Measurements from ENCODE around the gene LRP1. TPM values are rescaled to one million over a fixed set of nuclear protein-coding genes. Genes with fewer than 3 reads are reported as not detected.

Gene LRP1
- total RNA-seq, 3 donors from 2014 or later (not counting 1 experiment from before 2014, with no cell fraction given): 6.7 to 13.1 (median 9.5) TPM

DNA sequence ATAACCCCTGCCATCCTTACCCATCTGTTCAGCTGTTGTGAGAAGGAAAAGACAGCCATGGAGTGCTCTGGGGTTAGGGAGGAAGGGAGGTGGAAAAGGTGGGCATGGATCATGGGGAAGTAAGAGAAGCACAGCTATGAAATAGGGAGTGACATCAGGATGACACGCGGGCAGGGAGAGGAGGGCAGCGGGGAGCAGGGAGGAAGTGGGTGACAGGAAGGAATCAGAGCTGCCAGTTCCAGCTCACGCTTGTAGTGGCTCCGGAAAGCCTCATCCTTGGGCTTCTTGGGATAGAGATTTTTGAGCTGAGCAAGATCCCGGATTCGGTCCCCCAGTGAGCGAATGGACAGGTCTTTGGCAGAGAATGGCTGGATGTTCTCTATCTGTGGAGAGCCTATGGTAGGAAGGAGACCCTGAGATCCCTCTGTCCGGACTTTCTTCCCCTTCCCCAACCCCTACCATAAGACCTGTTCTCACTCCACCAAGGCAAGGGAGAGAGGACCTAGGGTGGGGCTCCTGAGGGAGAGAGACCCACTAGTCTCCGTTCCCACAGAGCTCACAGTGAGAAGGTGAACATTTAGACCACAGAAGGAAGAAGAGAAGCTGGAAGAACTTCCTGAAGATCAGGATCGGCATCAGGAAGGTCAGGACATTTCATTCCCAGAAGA is 29.1 kb upstream of the LRP1 start:
- Mint-ChIP-seq H3K27me3 (ENCODE audit: low read depth in 2 of 2) (no peaks in the 10 kb centered on the region), H3K27ac (peak overlapping the region; percentile 10 to 74), H3K36me3 (no peaks in the 10 kb centered on the region), H3K4me1 (peaks cover 14 to 31% of the 10 kb centered on the region in 2 donors), H3K4me3 (no peak overlapping the region), H3K9me3 (no peaks in the 10 kb centered on the region)
- Histone ChIP-seq H3K9me3 (ENCODE audit: control insufficient read depth, insufficient read depth, low read length) (no peaks in the 10 kb centered on the region), H3K27me3 (ENCODE audit: control insufficient read depth, insufficient read depth, low read length) (no peaks in the 10 kb centered on the region), H3K27ac (ENCODE audit: low read length) (no peak overlapping the region), H3K36me3 (ENCODE audit: control insufficient read depth, insufficient read depth, low read length) (peaks cover 60% of the 10 kb centered on the region), H3K4me1 (ENCODE audit: control insufficient read depth, insufficient read depth, low read length) (peaks cover 24% of the 10 kb centered on the region), H3K4me3 (ENCODE audit: low read length) (no peak overlapping the region)
- 93% methylated on average over 10 of the region's 11 CpGs for WGBS (ENCODE audit: insufficient coverage)
- DNase-seq (no peak), ATAC-seq (no peak)
- intact Hi-C loops (cut with micrococcal nuclease): no loop called here
- TF ChIP-seq, protein P1, sequence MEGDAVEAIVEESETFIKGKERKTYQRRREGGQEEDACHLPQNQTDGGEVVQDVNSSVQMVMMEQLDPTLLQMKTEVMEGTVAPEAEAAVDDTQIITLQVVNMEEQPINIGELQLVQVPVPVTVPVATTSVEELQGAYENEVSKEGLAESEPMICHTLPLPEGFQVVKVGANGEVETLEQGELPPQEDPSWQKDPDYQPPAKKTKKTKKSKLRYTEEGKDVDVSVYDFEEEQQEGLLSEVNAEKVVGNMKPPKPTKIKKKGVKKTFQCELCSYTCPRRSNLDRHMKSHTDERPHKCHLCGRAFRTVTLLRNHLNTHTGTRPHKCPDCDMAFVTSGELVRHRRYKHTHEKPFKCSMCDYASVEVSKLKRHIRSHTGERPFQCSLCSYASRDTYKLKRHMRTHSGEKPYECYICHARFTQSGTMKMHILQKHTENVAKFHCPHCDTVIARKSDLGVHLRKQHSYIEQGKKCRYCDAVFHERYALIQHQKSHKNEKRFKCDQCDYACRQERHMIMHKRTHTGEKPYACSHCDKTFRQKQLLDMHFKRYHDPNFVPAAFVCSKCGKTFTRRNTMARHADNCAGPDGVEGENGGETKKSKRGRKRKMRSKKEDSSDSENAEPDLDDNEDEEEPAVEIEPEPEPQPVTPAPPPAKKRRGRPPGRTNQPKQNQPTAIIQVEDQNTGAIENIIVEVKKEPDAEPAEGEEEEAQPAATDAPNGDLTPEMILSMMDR (IDR thresholded peaks at IDR 0.05): no peak

DNA sequence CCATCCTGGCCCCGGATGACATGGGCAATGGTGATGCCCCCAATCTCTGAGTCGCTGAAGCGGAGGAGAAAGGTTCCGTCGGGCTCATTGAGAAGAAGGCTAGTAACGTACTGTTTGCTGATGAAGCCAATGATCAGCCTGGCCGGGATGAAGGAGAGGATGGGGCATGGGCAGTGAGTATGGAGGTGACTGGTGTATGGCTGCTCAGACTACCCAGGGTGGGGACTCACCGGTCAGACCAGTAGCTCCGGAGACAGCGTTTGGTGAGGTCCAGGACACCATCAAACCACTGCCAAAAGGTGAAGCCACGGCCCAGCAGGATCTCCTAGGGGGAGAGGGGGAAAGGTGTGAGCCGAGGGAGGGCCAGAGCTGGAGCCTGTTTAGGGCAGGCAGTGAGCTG is 28.5 kb upstream of the LRP1 start:
- no peaks in the 10 kb centered on the region for H3K36me3 Mint-ChIP-seq

DNA sequence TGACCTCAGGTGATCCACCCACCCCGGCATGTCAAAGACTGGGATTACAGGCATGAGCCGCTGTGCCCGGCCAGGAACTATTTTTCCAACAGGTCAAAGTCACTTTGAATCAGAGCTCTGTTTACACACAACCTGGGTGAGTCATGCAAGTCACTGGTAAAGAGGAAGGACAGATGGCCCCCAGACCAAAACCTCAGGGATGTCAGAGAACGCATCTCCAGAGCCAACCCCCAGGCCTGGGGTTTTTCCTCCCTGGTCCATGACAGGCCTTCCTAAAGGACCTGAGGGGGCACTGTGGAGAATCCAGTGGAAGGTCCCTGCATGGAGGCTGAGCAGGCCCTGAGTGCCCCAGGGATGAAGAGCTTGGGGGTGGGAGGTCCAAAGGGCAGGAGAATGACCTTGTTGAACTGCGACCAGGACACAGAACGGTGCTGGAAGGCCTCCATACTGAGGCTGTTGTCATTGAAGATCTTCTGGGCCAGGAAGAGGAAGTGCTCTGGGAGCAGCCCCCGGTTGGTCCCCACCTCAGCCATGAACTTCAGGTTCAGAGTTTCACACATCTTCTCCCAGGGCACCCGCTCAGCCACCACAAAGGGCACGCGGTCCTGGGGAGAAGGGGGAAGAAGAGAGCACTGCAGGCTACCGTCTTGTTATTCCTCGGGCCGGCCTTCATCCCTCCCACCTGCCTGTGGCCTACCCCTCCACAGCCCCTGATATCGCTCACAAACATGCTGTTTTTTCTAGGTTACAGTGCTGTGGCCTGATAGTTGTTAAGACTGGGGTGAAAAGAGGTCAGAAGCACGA is 26.2 kb upstream of the LRP1 start:
- WGBS (ENCODE audit: insufficient coverage): 53% methylated on average over 10 of the region's 15 CpGs
- Histone ChIP-seq H3K4me1 (ENCODE audit: control insufficient read depth, insufficient read depth, low read length) (peaks cover 19% of the 10 kb centered on the region), H3K4me3 (ENCODE audit: low read length) (no peak overlapping the region), H3K27ac (ENCODE audit: low read length) (peak overlapping the region; percentile 64), H3K9me3 (ENCODE audit: control insufficient read depth, insufficient read depth, low read length) (no peaks in the 10 kb centered on the region), H3K27me3 (ENCODE audit: control insufficient read depth, insufficient read depth, low read length) (no peaks in the 10 kb centered on the region), H3K36me3 (ENCODE audit: control insufficient read depth, insufficient read depth, low read length) (peaks cover 68% of the 10 kb centered on the region)
- Mint-ChIP-seq H3K9me3 (no peaks in the 10 kb centered on the region), H3K27me3 (ENCODE audit: low read depth in 2 of 2) (no peaks in the 10 kb centered on the region), H3K36me3 (peaks cover 9% of the 10 kb centered on the region), H3K4me1 (peaks cover 24 to 50% of the 10 kb centered on the region in 2 donors), H3K27ac (peak overlapping the region; percentile 80 to 86), H3K4me3 (no peak overlapping the region)
- TF ChIP-seq, protein P1 (IDR thresholded peaks at IDR 0.05): no peak
- DNase-seq (peak in 1 of 2 donors; percentile 34), ATAC-seq (peak; percentile 62 to 76 (median 76))
- intact Hi-C loops (cut with micrococcal nuclease): loop anchor here (1.0 kb wide), 1 partner anchor 8 kb away; no protein-coding TSS in a partner anchor

More for the DNA sequence above, 28.5 kb upstream of the LRP1 start:
- Mint-ChIP-seq H3K4me3 (no peak overlapping the region), H3K27me3 (ENCODE audit: low read depth in 2 of 2) (no peaks in the 10 kb centered on the region), H3K9me3 (no peaks in the 10 kb centered on the region), H3K27ac (peak overlapping the region; percentile 10 to 74), H3K4me1 (peaks cover 18 to 35% of the 10 kb centered on the region in 2 donors)
- intact Hi-C loops (cut with micrococcal nuclease): no loop called here
- ATAC-seq: no peak
- Histone ChIP-seq H3K36me3 (ENCODE audit: control insufficient read depth, insufficient read depth, low read length) (peaks cover 64% of the 10 kb centered on the region), H3K4me1 (ENCODE audit: control insufficient read depth, insufficient read depth, low read length) (peaks cover 19% of the 10 kb centered on the region), H3K9me3 (ENCODE audit: control insufficient read depth, insufficient read depth, low read length) (no peaks in the 10 kb centered on the region), H3K27me3 (ENCODE audit: control insufficient read depth, insufficient read depth, low read length) (no peaks in the 10 kb centered on the region), H3K27ac (ENCODE audit: low read length) (no peak overlapping the region), H3K4me3 (ENCODE audit: low read length) (no peak overlapping the region)
- DNase-seq: no peak
- TF ChIP-seq, protein P1 (IDR thresholded peaks at IDR 0.05): no peak
- WGBS (ENCODE audit: insufficient coverage): 93% methylated on average over 12 of the region's 12 CpGs
